A549 (cell line): ENCODE results near the gene PBX4.

ENCODE experiments used
- EP300 ChIP-seq, 2 experiments: fragments of >200 bp; sonication (Bioruptor Twin); formaldehyde crosslinking; IDR thresholded peaks; 2 replicates in 1 of 2; 3 replicates in 1 of 2; pipeline ENCODE4 v1.6.1; 2016 to 2017
- POLR2A ChIP-seq: IDR thresholded peaks from 2 replicates; pipeline ENCODE4 v1.6.1; 2012; ENCODE audit warnings: mild to moderate bottlenecking, low read length
- RCOR1 ChIP-seq: fragments of 150-350 bp; IDR thresholded peaks from 2 replicates; pipeline ENCODE4 v1.6.1; 2014; ENCODE audit warnings: antibody characterized with exemption, low read length, low read depth
- ZFP36 ChIP-seq: fragments of 450-650 bp; IDR thresholded peaks from 2 replicates; pipeline ENCODE4 v1.6.1; 2014; ENCODE audit warnings: borderline replicate concordance; ENCODE audit not compliant: partially characterized antibody
- TF ChIP-seq, protein P1 (sequence below): fragments of >200 bp; sonication (Bioruptor Twin); formaldehyde crosslinking; IDR thresholded peaks from 3 replicates; pipeline ENCODE4 v1.5.1; 2016

DNA sequence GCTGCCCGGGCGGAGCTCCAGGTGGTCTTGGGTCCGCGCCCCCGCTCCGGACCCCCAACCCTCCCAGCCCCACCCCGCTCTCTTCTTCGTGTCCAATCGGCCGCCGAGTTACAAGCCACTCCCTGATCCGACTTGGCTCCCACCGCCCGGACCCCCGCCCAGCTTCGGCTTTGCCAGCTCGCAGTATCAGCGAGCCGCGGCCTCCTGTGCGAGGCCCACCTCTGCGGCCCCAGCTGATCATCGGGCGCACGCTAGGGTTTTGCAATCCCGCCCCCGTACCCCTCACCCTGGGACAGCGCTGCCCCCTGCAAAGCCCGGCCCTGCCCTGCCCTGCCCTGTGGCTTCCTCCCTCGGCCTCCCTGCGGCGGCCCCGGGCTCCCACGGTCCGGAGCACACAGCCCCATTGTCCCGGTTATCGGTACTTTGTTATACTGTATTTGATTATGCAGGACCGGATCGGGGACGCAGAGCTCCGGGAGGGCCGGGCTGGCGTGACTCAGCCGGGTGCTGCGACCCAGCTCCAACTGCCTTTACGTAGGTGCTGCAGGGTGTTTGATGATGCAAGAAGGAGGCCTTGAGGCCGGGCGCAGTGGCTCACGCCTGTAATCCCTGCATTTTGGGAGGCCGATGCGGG lies 10.1 kb upstream of the PBX4 start:
- TF ChIP-seq ZFP36 (no peak), RCOR1 (no peak), EP300 (IDR thresholded peaks at IDR 0.05) (no peak), POLR2A (no peak)
- TF ChIP-seq, protein P1, sequence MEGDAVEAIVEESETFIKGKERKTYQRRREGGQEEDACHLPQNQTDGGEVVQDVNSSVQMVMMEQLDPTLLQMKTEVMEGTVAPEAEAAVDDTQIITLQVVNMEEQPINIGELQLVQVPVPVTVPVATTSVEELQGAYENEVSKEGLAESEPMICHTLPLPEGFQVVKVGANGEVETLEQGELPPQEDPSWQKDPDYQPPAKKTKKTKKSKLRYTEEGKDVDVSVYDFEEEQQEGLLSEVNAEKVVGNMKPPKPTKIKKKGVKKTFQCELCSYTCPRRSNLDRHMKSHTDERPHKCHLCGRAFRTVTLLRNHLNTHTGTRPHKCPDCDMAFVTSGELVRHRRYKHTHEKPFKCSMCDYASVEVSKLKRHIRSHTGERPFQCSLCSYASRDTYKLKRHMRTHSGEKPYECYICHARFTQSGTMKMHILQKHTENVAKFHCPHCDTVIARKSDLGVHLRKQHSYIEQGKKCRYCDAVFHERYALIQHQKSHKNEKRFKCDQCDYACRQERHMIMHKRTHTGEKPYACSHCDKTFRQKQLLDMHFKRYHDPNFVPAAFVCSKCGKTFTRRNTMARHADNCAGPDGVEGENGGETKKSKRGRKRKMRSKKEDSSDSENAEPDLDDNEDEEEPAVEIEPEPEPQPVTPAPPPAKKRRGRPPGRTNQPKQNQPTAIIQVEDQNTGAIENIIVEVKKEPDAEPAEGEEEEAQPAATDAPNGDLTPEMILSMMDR: no peak
